Stimulated activated CD8-positive, alpha-beta memory T cell treated with anti-CD3 and anti-CD28 coated beads, Interleukin-15, amount 100 ng/mL, for 24 hours (primary cell): ENCODE results near the gene DPF1.
"Not testable (repeated sequence)": the region's sequence is repeated elsewhere in the genome, so short reads cannot be mapped to it uniquely, and the experiment has no call there.

Experiments
- DNase-seq: peaks from one replicate; pipeline ENCODE4 v3.0.0-alpha.2; 2020; ENCODE audit warnings: low read depth

DPF1 gene

GRCh38 chr19:38250821-38251563, 27.0 kb upstream of the DPF1 start:
- no peak for DNase-seq

GRCh38 chr19:38250428-38250820, 26.4 kb upstream of the DPF1 start:
- no peak for DNase-seq

GRCh38 chr19:38248421-38248820, 24.4 kb upstream of the DPF1 start:
- DNase-seq = no peak

- DNase-seq = no peak
Observed at GRCh38 chr19:38247734-38248268, 23.8 kb upstream of the DPF1 start.

GRCh38 chr19:38247126-38247525, 23.1 kb upstream of the DPF1 start:
- DNase-seq = no peak

GRCh38 chr19:38245826-38246498, 21.9 kb upstream of the DPF1 start:
- DNase-seq = no peak

- DNase-seq = no peak
Observed at GRCh38 chr19:38243279-38243673, 19.3 kb upstream of the DPF1 start.

- DNase-seq = no peak
Observed at GRCh38 chr19:38239816-38240215, 15.8 kb upstream of the DPF1 start.

GRCh38 chr19:38234615-38235014, 10.6 kb upstream of the DPF1 start:
- DNase-seq = no peak

- peak; percentile 71 for DNase-seq
Observed at GRCh38 chr19:38233740-38234251, 9.8 kb upstream of the DPF1 start.

- DNase-seq = no peak
Observed at GRCh38 chr19:38231918-38232317, 7.9 kb upstream of the DPF1 start.

GRCh38 chr19:38230506-38231133, 6.6 kb upstream of the DPF1 start:
- DNase-seq = not testable (repeated sequence)

GRCh38 chr19:38229585-38230073, 5.6 kb upstream of the DPF1 start:
- DNase-seq = peak; percentile 42

GRCh38 chr19:38228491-38229439, 4.7 kb upstream of the DPF1 start:
- DNase-seq = no peak

- no peak for DNase-seq
Observed at GRCh38 chr19:38228005-38228377, 4.0 kb upstream of the DPF1 start.

- DNase-seq = no peak
Observed at GRCh38 chr19:38227287-38228004, 3.4 kb upstream of the DPF1 start.

- DNase-seq = not testable (repeated sequence)
Observed at GRCh38 chr19:38224863-38225218, 819 bp upstream of the DPF1 start.

GRCh38 chr19:38223617-38224013, 407 bp downstream of the DPF1 start:
- no peak for DNase-seq

- no peak for DNase-seq
Observed at GRCh38 chr19:38223119-38223523, 901 bp downstream of the DPF1 start.

GRCh38 chr19:38221919-38222830, 1.8 kb downstream of the DPF1 start:
- DNase-seq = no peak
